ENCODE data around the gene KCNB1.

DNA sequence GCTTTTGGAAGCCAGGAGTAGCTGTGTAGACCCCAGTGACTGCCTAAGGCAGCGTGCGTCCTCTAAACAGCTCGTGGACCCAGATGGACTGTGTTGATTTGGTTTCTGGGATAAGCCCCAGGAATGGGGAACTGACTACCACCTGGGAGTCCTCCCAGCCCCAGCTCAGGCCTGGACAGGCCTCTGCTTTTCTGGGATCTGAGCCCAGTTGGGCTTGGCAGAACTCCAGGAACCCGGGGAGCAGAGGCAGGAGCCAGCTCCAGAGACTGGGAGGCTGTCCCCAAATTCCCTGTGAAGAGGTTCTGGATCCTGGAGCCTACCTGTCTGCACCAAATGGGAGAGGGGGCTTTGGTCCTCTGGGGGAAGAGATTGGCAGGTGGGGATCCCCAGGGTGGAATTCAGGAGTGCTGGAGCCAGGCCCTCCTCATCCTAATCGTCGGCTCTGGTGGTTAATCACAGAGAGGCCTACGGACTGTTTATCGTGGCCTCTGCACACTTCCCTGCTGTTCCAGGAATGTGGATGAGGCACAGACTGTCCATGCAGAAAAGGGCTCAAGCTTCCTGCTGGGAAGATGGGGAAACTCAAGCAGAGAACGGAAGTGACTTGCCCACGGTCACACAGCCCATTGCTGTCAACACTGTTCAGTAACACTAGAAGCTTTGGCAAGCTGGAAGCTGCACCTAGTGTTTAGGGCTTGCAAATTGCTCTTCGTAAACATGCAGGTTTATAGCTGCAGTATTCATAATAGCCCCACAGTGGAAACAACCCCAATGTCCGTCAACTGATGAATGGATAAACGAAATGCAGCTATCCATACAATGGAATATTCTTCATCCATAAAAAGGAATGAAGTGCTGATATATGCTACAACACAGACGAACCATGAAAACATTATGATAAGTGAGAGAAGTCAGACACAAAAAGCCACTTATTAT is 100.6 kb downstream of the KCNB1 start:
- TF ChIP-seq, protein P1, sequence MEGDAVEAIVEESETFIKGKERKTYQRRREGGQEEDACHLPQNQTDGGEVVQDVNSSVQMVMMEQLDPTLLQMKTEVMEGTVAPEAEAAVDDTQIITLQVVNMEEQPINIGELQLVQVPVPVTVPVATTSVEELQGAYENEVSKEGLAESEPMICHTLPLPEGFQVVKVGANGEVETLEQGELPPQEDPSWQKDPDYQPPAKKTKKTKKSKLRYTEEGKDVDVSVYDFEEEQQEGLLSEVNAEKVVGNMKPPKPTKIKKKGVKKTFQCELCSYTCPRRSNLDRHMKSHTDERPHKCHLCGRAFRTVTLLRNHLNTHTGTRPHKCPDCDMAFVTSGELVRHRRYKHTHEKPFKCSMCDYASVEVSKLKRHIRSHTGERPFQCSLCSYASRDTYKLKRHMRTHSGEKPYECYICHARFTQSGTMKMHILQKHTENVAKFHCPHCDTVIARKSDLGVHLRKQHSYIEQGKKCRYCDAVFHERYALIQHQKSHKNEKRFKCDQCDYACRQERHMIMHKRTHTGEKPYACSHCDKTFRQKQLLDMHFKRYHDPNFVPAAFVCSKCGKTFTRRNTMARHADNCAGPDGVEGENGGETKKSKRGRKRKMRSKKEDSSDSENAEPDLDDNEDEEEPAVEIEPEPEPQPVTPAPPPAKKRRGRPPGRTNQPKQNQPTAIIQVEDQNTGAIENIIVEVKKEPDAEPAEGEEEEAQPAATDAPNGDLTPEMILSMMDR (IDR thresholded peaks at IDR 0.05) = no peak
- TF ChIP-seq POLR2A (IDR thresholded peaks at IDR 0.05) (no peak), POLR2AphosphoS5 (IDR thresholded peaks at IDR 0.05) (peak; percentile 91)

All from prostate gland (tissue), 2 donors.